ENCODE measurements around the gene FGF14. TPM values are rescaled to one million over a fixed set of nuclear protein-coding genes. Genes with fewer than 3 reads are reported as not detected.

The FGF14 gene
- total and polyA plus RNA-seq, 2 of the 4 experiments (the other 2 are of a cell fraction): under 0.01 TPM; not detected in 1

- in situ Hi-C loops (cut with MboI; ENCODE audit: low sequenced_read_pairs): no loop called here
Observed at GRCh38 chr13:102091231-102091630, 310.6 kb downstream of the FGF14 start.

More at GRCh38 chr13:102091231-102091630, 310.6 kb downstream of the FGF14 start:
- 20% methylated on average over 1 of the region's 3 CpGs; no CpG with 5 or more reads in 1 of the 2 experiments for WGBS, 2 experiments (ENCODE audit: extremely low coverage in 2 of 2, insufficient read length in 1 of 2)
- TF ChIP-seq MXI1 (IDR thresholded peaks at IDR 0.05; ENCODE audit: borderline replicate concordance, low read depth, low read length): no peak
- no peak for TF ChIP-seq USF2 (IDR thresholded peaks at IDR 0.05; ENCODE audit: low read depth, low read length)
- no peak for TF ChIP-seq NFE2L2 (IDR thresholded peaks at IDR 0.05; ENCODE audit: low read depth, low read length)
- no peak for TF ChIP-seq CHD1 (IDR thresholded peaks at IDR 0.05; ENCODE audit: low read depth, low read length)
- TF ChIP-seq ELK1 (IDR thresholded peaks at IDR 0.05; ENCODE audit: borderline replicate concordance, low read depth, low read length): no peak
- no peak for TF ChIP-seq CTCF (conservative IDR thresholded peaks at IDR 0.05; ENCODE audit: low read depth, low read length)
- no peak for TF ChIP-seq SMC3 (IDR thresholded peaks at IDR 0.05; ENCODE audit: low read depth, low read length)
- TF ChIP-seq MAFK (IDR thresholded peaks at IDR 0.05; ENCODE audit: low read depth, low read length): no peak
- TF ChIP-seq RCOR1 (IDR thresholded peaks at IDR 0.05; ENCODE audit: insufficient replicate concordance, low read length): no peak
- no peak for TF ChIP-seq CEBPB (IDR thresholded peaks at IDR 0.05; ENCODE audit: low read depth, low read length)
- no peak for TF ChIP-seq FOS (IDR thresholded peaks at IDR 0.05; ENCODE audit: low read depth, low read length)
- no peak overlapping the region for H2BK5ac ChIP-seq (ENCODE audit: low read depth, low read length, poor library complexity, severe bottlenecking)
- no peak overlapping the region for H3K23ac ChIP-seq (ENCODE audit: low read depth, low read length)
- H2BK120ac ChIP-seq (ENCODE audit: low read depth, low read length): no peak overlapping the region
- CTCF ChIA-PET: interaction anchor here (0.8 kb wide), 2 partner anchors 14 to 465 kb away, joined by 3 read pairs; no protein-coding TSS in a partner anchor
- no peak overlapping the region for H2BK15ac ChIP-seq (ENCODE audit: low read depth, low read length)
- no peaks in the 10 kb centered on the region for H3K27me3 ChIP-seq (ENCODE audit: control insufficient read depth, insufficient read depth, low read length)
- H3K4ac ChIP-seq (ENCODE audit: low read depth, low read length): no peak overlapping the region
- H3K4me2 ChIP-seq (ENCODE audit: low read depth, low read length): no peak overlapping the region
- intact Hi-C loops (cut with micrococcal nuclease) (no loop called here), dilution Hi-C loops (cut with HindIII; ENCODE audit: low sequenced_read_pairs, unreplicated experiment) (no loop called here)
- H3K18ac ChIP-seq (ENCODE audit: low read depth, low read length): no peak overlapping the region
- no peak overlapping the region for H3K27ac ChIP-seq (ENCODE audit: insufficient read depth, low read length)
- no peak overlapping the region for H3K9ac ChIP-seq (ENCODE audit: low read depth, low read length)
- no peak overlapping the region for H3K14ac ChIP-seq (replicated peaks; ENCODE audit: low read depth, low read length)
- no peak overlapping the region for H3K56ac ChIP-seq (ENCODE audit: extremely low read depth, insufficient read depth, low read length)
- H3K79me1 ChIP-seq (ENCODE audit: low read depth in 1 of 2, low read length in 2 of 2): no peaks in the 10 kb centered on the region
- H4K5ac ChIP-seq (ENCODE audit: low read depth, low read length): no peak overlapping the region
- H4K20me1 ChIP-seq (ENCODE audit: insufficient read depth, low read length): no peaks in the 10 kb centered on the region
- no peak for ATAC-seq (ENCODE audit: low read depth)
- no peak overlapping the region for H2AK5ac ChIP-seq (ENCODE audit: low read depth, low read length)
- H3K9me1 ChIP-seq (ENCODE audit: insufficient read depth, low read length): no peaks in the 10 kb centered on the region
- no peak overlapping the region for H2AFZ ChIP-seq (replicated peaks; ENCODE audit: low read length, poor library complexity)
- no peak overlapping the region for H2BK20ac ChIP-seq (ENCODE audit: low read depth, low read length)
- no peak overlapping the region for H4K8ac ChIP-seq (ENCODE audit: low read depth in 2 of 2, low read length in 2 of 2)
- no TSS peak for BruUV-seq (replicated peaks)
- H3K4me1 ChIP-seq (ENCODE audit: control insufficient read depth, insufficient read depth, low read length): no peaks in the 10 kb centered on the region
- H3K36me3 ChIP-seq (ENCODE audit: control insufficient read depth, insufficient read depth, low read length): no peaks in the 10 kb centered on the region
- no peak for DNase-seq
- no peak overlapping the region for H2AK9ac ChIP-seq (replicated peaks; ENCODE audit: low read depth, low read length, poor library complexity)
- POLR2A ChIA-PET (ENCODE audit: unreplicated experiment): no interaction called here
- no peak overlapping the region for H3K4me3 ChIP-seq (ENCODE audit: insufficient read depth, low read depth, low read length)
- no peaks in the 10 kb centered on the region for H3K9me3 ChIP-seq (ENCODE audit: control insufficient read depth, insufficient read depth, low read length)
- H4K91ac ChIP-seq (ENCODE audit: insufficient read depth, low read depth, low read length): no peak overlapping the region

All from IMR-90 (cell line).